TTC549 (cell line): Measurements from ENCODE around the gene OR2F1.

Experiments used
- FAIRE-seq: peaks from 2 replicates; lab custom pipeline; 2012; peaks lifted over from hg19 to GRCh38; lab: Jason Lieb, UNC

The OR2F1 gene

DNA sequence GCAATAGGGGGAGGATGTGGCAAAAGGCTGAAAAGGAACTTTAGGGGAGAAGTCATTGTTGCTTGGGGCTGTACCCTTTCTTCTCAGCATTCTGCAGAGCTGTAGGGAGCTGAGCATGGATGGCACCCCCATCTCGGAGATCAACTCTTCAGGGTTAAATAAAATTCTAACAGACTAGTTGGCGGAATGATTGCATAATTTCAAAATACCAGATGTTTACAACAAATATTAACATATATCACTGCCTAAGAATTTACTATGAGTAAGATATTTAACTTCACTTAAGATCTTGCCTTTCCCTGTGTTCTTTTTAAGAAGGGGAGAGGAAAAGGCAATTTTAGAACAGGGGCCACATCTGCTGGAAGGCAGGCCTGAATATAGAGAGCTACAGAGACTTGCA is 509 bp upstream of the OR2F1 start:
- FAIRE-seq, result no peak

DNA sequence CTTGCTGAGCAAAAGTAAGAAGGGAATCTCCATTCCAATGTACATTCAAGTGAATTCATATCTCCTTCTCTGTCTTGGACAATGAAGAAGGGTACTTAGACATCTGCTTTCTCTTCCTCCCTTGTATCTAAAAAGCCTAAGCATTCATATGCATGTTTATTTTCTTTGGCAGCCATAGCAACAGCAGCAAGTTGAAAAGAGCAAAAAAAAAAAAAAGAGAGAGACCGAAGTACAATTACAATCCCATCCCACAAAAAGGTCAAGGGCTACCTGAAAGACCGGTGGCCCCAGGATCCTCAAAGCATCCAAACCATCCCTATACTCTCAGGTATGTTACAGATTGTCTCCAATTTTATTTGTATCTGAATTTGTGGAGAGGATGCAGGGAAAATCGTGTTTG is 4.1 kb downstream of the OR2F1 start:
- no peak for FAIRE-seq

- no peak for FAIRE-seq
Observed at GRCh38 chr7:143960813-143961610, 6.4 kb downstream of the OR2F1 start.

DNA sequence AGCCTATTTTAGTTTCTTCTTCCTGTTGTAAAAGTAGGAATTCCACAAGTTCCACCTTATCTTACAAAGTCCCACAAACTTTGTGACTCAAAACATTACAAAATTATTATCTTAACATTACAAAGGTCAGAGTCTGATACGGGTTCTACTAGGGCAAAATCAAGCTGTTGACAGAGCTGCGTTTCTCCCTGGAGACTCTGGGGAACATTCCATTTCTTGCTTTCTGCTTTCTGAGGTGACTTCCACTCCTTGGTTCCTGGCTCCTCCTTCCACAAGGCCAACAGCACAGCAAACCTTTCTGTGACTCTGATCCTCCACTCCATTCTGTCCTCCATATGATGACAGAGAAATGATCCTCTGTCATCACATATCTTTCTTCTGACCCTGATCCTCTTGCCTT is 10.6 kb downstream of the OR2F1 start:
- FAIRE-seq, result no peak

- no peak for FAIRE-seq
Observed at GRCh38 chr7:143967398-143967797, 12.8 kb downstream of the OR2F1 start.

DNA sequence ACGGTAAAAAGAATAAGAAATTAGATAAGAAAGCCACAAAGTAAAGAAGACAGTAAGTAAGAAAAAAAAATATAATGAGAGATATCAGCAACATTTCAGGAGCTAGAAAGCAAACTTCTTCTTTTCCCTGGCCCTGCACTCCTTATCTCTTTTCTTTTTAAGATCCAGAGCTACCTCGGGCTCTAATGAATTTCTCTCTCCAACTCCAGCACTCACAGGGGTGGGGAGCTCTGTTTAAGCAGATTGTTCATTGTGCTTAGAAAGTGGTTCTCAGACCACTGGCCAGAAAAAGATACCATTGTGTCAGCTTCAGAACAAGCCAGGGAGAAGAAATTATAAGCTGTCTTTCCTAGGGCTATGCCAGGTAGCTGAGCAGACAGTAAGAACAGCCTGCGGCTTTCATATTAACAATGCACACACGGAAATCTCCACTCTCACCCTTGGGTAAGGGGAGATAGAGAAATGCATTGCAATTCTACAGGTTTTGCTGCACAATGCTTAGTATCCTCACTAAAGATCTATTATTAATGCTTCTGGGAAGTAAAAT is 19.3 kb downstream of the OR2F1 start:
- FAIRE-seq, result no peak

- FAIRE-seq, result no peak
Observed at GRCh38 chr7:143974459-143974858, 19.8 kb downstream of the OR2F1 start.

- no peak for FAIRE-seq
Observed at GRCh38 chr7:143975617-143976016, 21.0 kb downstream of the OR2F1 start.

DNA sequence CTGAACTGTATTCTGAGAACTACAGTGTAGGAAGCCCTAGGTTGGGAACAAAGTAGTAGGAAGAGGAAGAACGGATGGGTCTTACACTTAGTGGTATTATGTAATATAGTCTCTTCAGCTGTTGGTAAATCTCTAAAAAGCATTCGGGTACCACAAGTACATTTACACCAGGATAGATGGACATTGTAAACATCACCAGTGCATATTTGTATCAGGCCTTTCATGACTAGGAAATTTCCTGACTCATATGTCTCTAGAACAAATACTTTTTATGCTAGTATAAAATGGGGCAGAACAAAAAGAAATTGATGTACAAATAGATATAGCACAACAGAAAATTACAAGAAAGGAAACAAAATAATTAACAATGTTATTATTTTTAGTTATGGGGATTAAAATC is 23.9 kb downstream of the OR2F1 start:
- FAIRE-seq, result no peak

- no peak for FAIRE-seq
Observed at GRCh38 chr7:143979359-143979758, 24.7 kb downstream of the OR2F1 start.

DNA sequence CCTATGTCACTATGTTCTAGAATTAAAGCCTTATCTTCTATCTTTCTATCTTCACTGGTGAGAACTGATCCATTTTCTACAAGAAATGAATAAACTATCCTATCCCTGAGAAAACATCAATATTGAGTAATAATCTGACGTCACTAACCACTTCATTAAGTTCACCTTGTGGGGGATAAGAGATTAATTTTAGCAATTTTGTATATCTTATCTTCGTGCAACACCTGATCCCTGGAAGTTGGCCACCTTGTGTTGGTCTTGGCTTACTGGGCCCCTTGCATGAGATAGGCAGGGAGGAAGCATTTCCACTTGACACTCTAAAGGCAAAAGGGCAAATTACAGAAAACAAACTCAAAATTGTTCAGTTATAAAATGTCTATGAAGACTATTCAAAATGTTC is 25.4 kb downstream of the OR2F1 start:
- FAIRE-seq, result no peak

DNA sequence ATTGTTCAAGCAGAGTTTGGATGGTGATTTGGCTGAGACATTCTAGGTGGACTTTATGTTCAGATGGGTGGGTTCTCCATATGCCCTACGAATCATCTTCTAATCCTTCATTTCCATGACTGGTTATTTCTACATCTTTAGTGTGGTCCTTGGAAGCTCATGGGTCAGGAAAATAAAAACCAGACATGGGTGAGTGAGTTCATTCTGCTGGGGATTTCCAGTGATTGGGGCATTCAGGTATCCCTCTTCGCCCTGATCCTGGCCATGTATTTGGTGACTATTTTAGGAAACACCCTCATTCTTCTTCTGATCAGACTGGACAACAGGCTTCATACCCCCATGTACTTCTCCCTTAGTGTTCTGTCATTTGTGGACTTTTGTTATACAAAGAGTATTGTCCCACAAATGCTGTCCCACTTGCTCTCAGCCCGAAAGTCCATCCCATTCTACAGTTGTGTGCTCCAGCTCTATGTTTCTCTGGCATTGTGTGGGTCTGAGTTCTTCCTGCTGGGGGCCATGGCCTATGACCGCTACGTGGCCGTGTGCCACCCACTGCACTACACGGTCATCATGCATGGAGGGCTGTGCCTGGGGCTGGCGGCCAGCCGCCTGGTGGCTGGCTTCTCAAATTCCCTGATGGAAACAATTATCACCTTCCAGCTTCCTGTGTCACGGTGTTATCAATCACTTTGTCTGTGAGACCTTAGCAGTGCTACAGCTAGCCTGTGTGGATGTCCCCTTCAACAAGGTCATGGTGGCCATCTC is 26.3 kb downstream of the OR2F1 start:
- FAIRE-seq, result no peak

- no peak for FAIRE-seq
Observed at GRCh38 chr7:143983960-143984359, 29.3 kb downstream of the OR2F1 start.

DNA sequence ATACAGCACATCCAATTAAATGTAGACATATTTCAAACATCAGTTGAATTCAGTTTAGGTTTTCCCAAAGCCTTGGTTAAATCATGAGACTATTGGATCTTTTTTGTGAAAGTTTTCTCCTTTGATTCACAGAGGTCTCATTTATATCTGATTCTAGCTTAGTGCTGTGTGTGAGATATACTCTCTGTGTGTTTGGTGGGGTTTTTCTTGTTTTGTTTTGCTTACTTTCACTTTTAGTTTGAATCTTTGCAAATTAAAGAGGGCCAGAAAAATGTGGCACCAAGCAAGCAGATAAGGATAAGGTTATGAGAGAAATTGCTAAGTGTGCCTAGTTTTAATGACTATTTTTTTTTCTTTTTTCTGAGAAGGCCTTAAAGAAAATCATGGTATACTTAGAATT is 32.9 kb downstream of the OR2F1 start:
- no peak for FAIRE-seq

DNA sequence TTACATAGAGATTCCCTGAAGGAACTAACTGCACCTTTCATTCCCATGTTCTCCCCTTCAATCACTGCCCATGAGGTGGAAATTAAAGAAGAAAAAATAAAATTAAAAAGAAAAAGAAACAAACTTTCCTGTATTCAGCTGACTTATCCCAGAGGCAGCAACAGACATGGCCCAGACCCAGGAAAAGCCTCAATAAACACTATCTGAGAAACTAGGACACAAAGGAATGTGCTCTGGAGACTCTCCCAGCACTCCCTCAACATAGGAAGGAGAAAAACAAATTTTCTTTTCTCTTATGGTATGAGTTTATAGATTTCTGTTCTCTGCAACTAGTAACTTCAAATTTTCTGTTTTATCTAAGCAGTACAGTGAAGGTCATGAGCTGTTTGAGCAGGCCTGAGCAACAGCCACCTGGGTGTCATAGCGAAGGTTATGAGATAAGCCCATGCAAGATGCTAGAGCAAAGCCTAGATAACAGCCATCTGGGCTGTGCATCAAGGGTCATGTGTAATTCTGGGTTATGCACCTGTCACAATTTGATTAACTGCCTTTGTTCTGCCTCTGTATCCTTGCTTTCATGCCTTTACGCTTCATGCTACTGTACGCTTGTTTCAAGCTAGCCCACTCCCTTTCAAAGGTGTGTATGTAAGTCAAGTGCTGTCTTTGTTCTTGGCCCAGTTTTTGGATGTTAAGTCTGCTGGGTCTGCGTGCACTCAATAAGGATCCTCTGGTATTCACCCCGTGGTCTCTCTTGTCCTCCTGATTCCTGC is 34.5 kb downstream of the OR2F1 start:
- no peak for FAIRE-seq

- FAIRE-seq, result no peak
Observed at GRCh38 chr7:143992670-143993069, 38.0 kb downstream of the OR2F1 start.

- no peak for FAIRE-seq
Observed at GRCh38 chr7:143993924-143994323, 39.3 kb downstream of the OR2F1 start.

DNA sequence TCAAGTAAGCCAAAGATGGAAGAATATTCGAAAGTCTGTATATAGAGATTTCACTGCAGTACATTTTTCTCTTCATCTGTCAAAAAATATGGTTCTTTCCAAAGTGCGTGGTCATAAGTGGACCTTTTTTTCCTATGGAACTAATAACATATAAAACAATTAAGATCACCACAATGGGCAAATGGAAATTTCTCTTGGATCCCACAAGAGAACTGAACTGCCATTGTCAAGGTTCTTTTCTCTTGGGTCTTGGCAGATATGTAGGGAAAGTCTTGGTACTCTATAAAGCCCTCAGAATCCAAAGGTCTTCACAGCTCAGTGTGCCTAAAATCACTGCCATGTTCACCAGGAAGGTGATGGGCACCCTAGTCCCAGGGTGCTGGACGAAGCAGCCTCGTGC is 45.4 kb downstream of the OR2F1 start, which contains the start of gene OR6B1:
OR6B1 (plus strand) TSS at position 301 of the 400 bp plus-strand sequence. CDS start 3,677 bp downstream, outside the sequence.
- FAIRE-seq, result no peak

DNA sequence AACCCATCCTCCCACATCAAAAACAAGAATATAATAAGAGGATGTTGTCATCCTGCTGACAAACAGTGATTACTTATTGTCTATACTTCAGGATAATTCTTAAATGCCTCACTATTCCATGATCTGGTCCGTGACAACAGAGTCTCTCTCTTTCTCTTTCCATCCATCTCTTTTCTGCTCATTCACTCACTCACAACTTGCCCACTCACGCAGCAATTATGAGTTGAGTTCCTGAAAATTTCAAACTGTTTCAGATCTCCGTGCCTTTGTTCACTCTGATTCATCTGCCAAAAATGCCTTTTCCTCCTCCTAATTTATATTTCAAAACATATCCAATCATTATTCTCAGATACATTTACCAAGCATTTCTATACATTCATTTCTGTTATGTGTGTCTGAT is 46.9 kb downstream of the OR2F1 start:
- FAIRE-seq, result no peak

- no peak for FAIRE-seq
Observed at GRCh38 chr7:144004703-144005102, 50.1 kb downstream of the OR2F1 start.

GRCh38 chr7:144006029-144006691 is 51.5 kb downstream of the OR2F1 start:
- no peak for FAIRE-seq

DNA sequence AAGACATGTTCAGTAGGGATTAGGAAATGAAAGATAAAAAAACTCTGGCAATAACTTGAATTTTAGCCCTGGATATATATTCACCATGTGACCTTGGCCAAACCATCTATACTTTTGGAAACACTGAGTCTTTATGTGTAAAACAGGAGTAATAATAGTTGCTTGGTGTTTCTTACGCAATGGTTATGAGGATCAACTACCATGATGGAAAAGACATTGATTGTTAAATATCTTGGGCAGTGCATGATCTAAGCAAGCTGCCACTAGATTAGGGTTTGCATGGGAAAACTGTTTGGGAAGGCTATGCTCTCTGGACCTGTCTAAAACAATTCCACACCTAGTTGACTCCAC is 52.0 kb downstream of the OR2F1 start:
- FAIRE-seq, result no peak
